ENCODE data around the gene NOC4L. TPM values are rescaled to one million over a fixed set of nuclear protein-coding genes. Genes with fewer than 3 reads are reported as not detected.

NOC4L gene
- polyA plus RNA-seq, 3 donors = 7.3 to 18.0 (median 17.9) TPM

DNA sequence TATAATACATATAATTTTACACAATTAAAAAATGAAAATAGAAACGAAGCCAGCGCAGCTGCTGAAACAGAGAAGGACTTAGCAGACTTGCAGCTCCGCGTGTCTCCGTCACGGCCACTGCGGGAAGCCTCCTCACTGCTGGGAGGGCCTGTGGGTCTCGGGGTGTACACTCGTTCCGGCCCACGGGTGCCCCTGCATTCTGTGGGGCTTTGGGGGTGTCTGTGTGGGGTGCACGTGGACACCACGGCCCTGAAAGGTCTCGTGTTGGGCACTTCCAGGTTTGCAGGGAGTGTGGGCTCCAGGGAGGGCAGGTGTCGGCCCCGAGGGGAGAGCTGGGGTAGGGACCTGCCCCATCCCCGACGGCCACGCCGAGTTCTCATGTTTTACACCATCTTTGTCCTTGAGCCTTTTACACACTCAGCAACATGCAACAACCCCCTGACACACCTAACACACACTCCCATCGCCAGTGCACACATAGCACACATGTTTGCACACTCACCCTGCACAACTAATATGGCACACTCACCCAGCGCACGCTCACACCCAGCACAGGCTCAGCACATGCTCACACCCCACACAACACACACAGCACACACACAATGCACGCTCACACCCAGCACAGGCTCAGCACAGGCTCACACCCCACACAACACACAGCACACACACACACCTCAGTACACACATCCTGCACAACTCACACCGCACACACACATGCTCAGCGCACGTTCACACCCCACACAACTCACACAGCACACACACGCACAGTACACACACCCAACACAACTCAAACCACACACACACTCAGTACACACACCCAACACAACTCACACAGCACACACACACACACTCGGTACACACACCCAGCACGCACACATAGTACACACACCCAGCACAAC, 36.6 kb downstream of the NOC4L start:
- H3K36me3 ChIP-seq (replicated peaks in 1 of 2; ENCODE audit: control insufficient read depth in 1 of 2, insufficient read depth in 2 of 2, low read length in 2 of 2) = no peaks in the 10 kb centered on the region
- Mint-ChIP-seq H3K36me3 (peaks cover 0 to 2% of the 10 kb centered on the region in 2 donors), H3K4me3 (no peak overlapping the region), H3K27ac (no peak overlapping the region), H3K4me1 (peaks cover 18% of the 10 kb centered on the region), H3K27me3 (ENCODE audit: low read depth in 3 of 3) (peaks cover 15 to 34% (median 27%) of the 10 kb centered on the region in 3 donors), H3K9me3 (peaks cover 0 to 16% (median 3%) of the 10 kb centered on the region in 7 donors)
- TF ChIP-seq, protein P1, sequence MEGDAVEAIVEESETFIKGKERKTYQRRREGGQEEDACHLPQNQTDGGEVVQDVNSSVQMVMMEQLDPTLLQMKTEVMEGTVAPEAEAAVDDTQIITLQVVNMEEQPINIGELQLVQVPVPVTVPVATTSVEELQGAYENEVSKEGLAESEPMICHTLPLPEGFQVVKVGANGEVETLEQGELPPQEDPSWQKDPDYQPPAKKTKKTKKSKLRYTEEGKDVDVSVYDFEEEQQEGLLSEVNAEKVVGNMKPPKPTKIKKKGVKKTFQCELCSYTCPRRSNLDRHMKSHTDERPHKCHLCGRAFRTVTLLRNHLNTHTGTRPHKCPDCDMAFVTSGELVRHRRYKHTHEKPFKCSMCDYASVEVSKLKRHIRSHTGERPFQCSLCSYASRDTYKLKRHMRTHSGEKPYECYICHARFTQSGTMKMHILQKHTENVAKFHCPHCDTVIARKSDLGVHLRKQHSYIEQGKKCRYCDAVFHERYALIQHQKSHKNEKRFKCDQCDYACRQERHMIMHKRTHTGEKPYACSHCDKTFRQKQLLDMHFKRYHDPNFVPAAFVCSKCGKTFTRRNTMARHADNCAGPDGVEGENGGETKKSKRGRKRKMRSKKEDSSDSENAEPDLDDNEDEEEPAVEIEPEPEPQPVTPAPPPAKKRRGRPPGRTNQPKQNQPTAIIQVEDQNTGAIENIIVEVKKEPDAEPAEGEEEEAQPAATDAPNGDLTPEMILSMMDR (IDR thresholded peaks at IDR 0.05) = no peak
- no peaks in the 10 kb centered on the region for H4K20me1 ChIP-seq (ENCODE audit: insufficient read depth, low read length)
- no peak overlapping the region for H3K4me2 ChIP-seq (replicated peaks; ENCODE audit: extremely low read depth, low read length, poor library complexity, severe bottlenecking)
- peaks cover 12 to 17% of the 10 kb centered on the region in 2 donors for H3K4me1 ChIP-seq (ENCODE audit: control insufficient read depth in 1 of 2, insufficient read depth in 2 of 2, low read length in 2 of 2)
- no peaks in the 10 kb centered on the region for H3K79me2 ChIP-seq (ENCODE audit: insufficient read depth, low read length)
- intact Hi-C loops (cut with micrococcal nuclease) = no loop called here
- no peak overlapping the region for H2AFZ ChIP-seq (ENCODE audit: insufficient read depth, low read depth, low read length, poor library complexity, severe bottlenecking)
- DNase-seq = no peak
- H3K27ac ChIP-seq (ENCODE audit: low read depth in 1 of 2, low read length in 2 of 2) = no peak overlapping the region
- H3K9me3 ChIP-seq (replicated peaks in 1 of 2; ENCODE audit: control insufficient read depth in 1 of 2, insufficient read depth in 1 of 2, low read length in 2 of 2) = no peaks in the 10 kb centered on the region
- H3K9ac ChIP-seq (ENCODE audit: insufficient read depth, low read length, poor library complexity, severe bottlenecking) = no peak overlapping the region
- WGBS (ENCODE audit: insufficient coverage) = 91% methylated on average over 25 of the region's 30 CpGs
- no peak overlapping the region for H3K4me3 ChIP-seq (replicated peaks in 1 of 3; ENCODE audit: low read depth in 2 of 3, low read length in 3 of 3)
- H3K27me3 ChIP-seq (ENCODE audit: control insufficient read depth in 2 of 2, insufficient read depth in 2 of 2, low read length in 2 of 2) = peaks cover 0 to 22% of the 10 kb centered on the region in 2 donors

DNA sequence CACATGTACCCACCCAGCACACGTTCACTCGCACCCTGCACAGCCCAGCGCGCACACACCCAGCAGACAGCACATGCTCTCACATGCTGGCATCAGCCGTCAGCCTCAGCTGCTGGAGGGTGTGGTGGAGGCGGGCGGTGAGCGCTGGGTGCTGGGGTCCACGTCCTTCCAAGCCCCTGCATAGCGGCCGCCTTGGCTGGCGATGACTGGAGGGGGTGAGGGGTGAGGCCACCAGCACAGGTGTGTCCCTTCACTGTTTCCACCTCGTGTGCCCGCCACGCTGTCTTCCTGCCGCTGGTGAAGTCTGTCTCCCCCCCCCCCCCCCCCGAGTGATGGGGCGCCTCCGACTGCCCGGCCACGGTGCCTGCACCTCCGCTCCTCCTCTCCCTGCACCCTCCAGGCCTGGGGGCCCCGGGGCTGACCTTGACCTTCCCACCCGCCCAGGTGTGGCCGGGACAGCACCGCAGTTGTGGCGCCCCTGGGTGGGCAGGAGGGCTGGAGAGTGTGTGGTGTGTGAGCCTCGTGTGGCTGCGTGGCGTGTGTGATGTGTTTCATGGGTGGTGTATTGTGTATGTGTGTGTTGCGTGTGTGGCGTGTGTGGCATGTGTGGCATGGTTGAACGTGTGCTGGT, 37.4 kb downstream of the NOC4L start:
- no peaks in the 10 kb centered on the region for H3K79me2 ChIP-seq (ENCODE audit: insufficient read depth, low read length)
- H3K27ac ChIP-seq (ENCODE audit: low read depth in 1 of 2, low read length in 2 of 2) = no peak overlapping the region
- Mint-ChIP-seq H3K4me1 (peaks cover 26% of the 10 kb centered on the region), H3K27ac (no peak overlapping the region), H3K4me3 (no peak overlapping the region), H3K9me3 (peaks cover 0 to 16% (median 4%) of the 10 kb centered on the region in 7 donors), H3K36me3 (peaks cover 0 to 2% of the 10 kb centered on the region in 2 donors), H3K27me3 (ENCODE audit: low read depth in 3 of 3) (peaks cover 15 to 36% (median 33%) of the 10 kb centered on the region in 3 donors)
- no peak overlapping the region for H3K4me3 ChIP-seq (replicated peaks in 1 of 3; ENCODE audit: low read depth in 2 of 3, low read length in 3 of 3)
- DNase-seq = no peak
- H3K4me1 ChIP-seq (ENCODE audit: control insufficient read depth in 1 of 2, insufficient read depth in 2 of 2, low read length in 2 of 2) = peaks cover 20 to 24% of the 10 kb centered on the region in 2 donors
- H3K36me3 ChIP-seq (replicated peaks in 1 of 2; ENCODE audit: control insufficient read depth in 1 of 2, insufficient read depth in 2 of 2, low read length in 2 of 2) = no peaks in the 10 kb centered on the region
- no peak overlapping the region for H3K9ac ChIP-seq (ENCODE audit: insufficient read depth, low read length, poor library complexity, severe bottlenecking)
- intact Hi-C loops (cut with micrococcal nuclease) = no loop called here
- H3K27me3 ChIP-seq (ENCODE audit: control insufficient read depth in 2 of 2, insufficient read depth in 2 of 2, low read length in 2 of 2) = peaks cover 0 to 28% of the 10 kb centered on the region in 2 donors
- no peak overlapping the region for H2AFZ ChIP-seq (ENCODE audit: insufficient read depth, low read depth, low read length, poor library complexity, severe bottlenecking)
- WGBS (ENCODE audit: insufficient coverage) = 96% methylated on average over 11 of the region's 33 CpGs
- H3K9me3 ChIP-seq (replicated peaks in 1 of 2; ENCODE audit: control insufficient read depth in 1 of 2, insufficient read depth in 1 of 2, low read length in 2 of 2) = no peaks in the 10 kb centered on the region
- H3K4me2 ChIP-seq (replicated peaks; ENCODE audit: extremely low read depth, low read length, poor library complexity, severe bottlenecking) = no peak overlapping the region
- no peaks in the 10 kb centered on the region for H4K20me1 ChIP-seq (ENCODE audit: insufficient read depth, low read length)
- TF ChIP-seq, protein P1 (IDR thresholded peaks at IDR 0.05) = no peak

Data from CD14-positive monocyte (primary cell).